SK-N-MC (cell line): ENCODE measurements around the gene RFFL.

Experiments
- EZH2 ChIP-seq: fragments of 200-600 bp; sonication (generic); IDR thresholded peaks from one replicate; pipeline ENCODE4 v1.6.1; 2017; ENCODE audit warnings: antibody characterized with exemption
- FOXP2 ChIP-seq: optimal IDR thresholded peaks from 2 replicates; pipeline ENCODE3; 2011; ENCODE audit warnings: mild to moderate bottlenecking, moderate library complexity; ENCODE audit not compliant: insufficient read depth; ENCODE audit errors: extremely low read length, control extremely low read depth
- POLR2AphosphoS5 ChIP-seq: IDR thresholded peaks from 2 replicates; pipeline ENCODE4 v1.6.1; 2012; ENCODE audit warnings: mild to moderate bottlenecking, low read depth, low read length, borderline replicate concordance

DNA sequence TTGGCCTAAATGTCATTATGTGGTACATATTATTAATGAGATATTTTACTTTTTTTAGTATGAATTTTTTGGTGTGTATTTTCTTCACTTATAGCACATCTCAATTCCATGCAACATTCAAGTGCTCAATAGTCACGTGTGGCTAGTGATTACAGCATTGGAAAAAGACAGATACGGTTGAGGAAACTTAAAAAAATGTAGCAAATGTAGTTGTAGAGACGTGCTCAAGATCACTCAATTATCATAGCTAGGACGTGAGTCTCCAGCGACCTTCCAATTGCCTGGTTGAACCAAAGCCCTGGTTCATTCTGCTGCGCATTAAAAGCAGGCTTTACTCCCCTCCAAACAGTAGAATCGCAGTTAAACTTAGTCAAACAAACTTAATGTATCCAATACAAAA, 84.4 kb downstream of the RFFL start:
- TF ChIP-seq POLR2AphosphoS5 (no peak), EZH2 (no peak), FOXP2 (no peak)
